Mesenchymal stem cell (in vitro differentiated cells and primary cell): Measurements from ENCODE around the gene STUB1.

Experiments
- DNase-seq: peaks from one replicate; pipeline ENCODE4 v3.0.0-alpha.2; 2013
- H2AFZ ChIP-seq: one replicate; pipeline ENCODE4 v1.6.1; 2013; ENCODE audit warnings: low read depth, mild to moderate bottlenecking, control low read depth, inconsistent platforms, low read length, moderate library complexity
- H2AK5ac ChIP-seq: 2 replicates; pipeline ENCODE4 v1.6.1; 2013; ENCODE audit warnings: low read length, moderate library complexity, mild to moderate bottlenecking, inconsistent platforms; ENCODE audit not compliant: severe bottlenecking
- H2BK120ac ChIP-seq: one replicate; pipeline ENCODE4 v1.6.1; 2013; ENCODE audit warnings: low read depth, mild to moderate bottlenecking, inconsistent platforms, low read length, moderate library complexity
- H2BK12ac ChIP-seq, 2 experiments: one replicate each; pipeline ENCODE4 v1.6.1; 2013; ENCODE audit warnings: inconsistent platforms in 2 of 2, low read length in 2 of 2, mild to moderate bottlenecking in 2 of 2, moderate library complexity in 2 of 2, control low read depth in 1 of 2
- H2BK15ac ChIP-seq: one replicate; pipeline ENCODE4 v1.6.1; 2013; ENCODE audit warnings: mild to moderate bottlenecking, low read depth, inconsistent platforms; ENCODE audit not compliant: poor library complexity, severe bottlenecking
- H2BK5ac ChIP-seq: 2 replicates; pipeline ENCODE4 v1.6.1; 2013; ENCODE audit warnings: low read depth, mild to moderate bottlenecking, low read length, control low read depth, inconsistent platforms; ENCODE audit not compliant: poor library complexity, severe bottlenecking
- H3K14ac ChIP-seq, 2 experiments: one replicate each; pipeline ENCODE4 v1.6.1; 2013; ENCODE audit warnings: inconsistent platforms in 2 of 2, low read length in 2 of 2, control low read depth in 1 of 2, mild to moderate bottlenecking in 1 of 2, moderate library complexity in 1 of 2
- H3K18ac ChIP-seq, 2 experiments: one replicate each; pipeline ENCODE4 v1.6.1; 2013; ENCODE audit warnings: inconsistent platforms in 2 of 2, low read length in 2 of 2, control low read depth in 1 of 2, low read depth in 1 of 2, mild to moderate bottlenecking in 1 of 2
- H3K23ac ChIP-seq, 2 experiments: one replicate each; pipeline ENCODE4 v1.6.1; 2013; ENCODE audit warnings: inconsistent platforms in 2 of 2, low read length in 2 of 2, mild to moderate bottlenecking in 2 of 2, moderate library complexity in 2 of 2, control low read depth in 1 of 2
- H3K27ac ChIP-seq: 2 replicates; pipeline ENCODE4 v1.5.1; 2013; ENCODE audit warnings: mild to moderate bottlenecking, moderate library complexity, low read length, control low read depth, inconsistent platforms; ENCODE audit not compliant: poor library complexity, severe bottlenecking
- H3K27me3 ChIP-seq, 2 experiments: 2 replicates each; pipeline versions ENCODE4 v1.6.1 to v1.7.0; 2013; ENCODE audit warnings: low read length in 2 of 2, mild to moderate bottlenecking in 2 of 2, moderate library complexity in 2 of 2, control low read depth in 1 of 2, inconsistent platforms in 1 of 2; ENCODE audit not compliant: control insufficient read depth in 1 of 2, insufficient read depth in 1 of 2
- H3K36me3 ChIP-seq, 2 experiments: 2 replicates each; pipeline versions ENCODE4 v1.6.1 to v1.7.0; 2013; ENCODE audit warnings: low read length in 2 of 2, control low read depth in 1 of 2, inconsistent platforms in 1 of 2, low read depth in 1 of 2, mild to moderate bottlenecking in 1 of 2; ENCODE audit not compliant: insufficient read depth in 2 of 2, control insufficient read depth in 1 of 2
- H3K4ac ChIP-seq, 2 experiments: one replicate each; pipeline ENCODE4 v1.6.1; 2013; ENCODE audit warnings: inconsistent platforms in 2 of 2, low read length in 2 of 2, mild to moderate bottlenecking in 2 of 2, moderate library complexity in 2 of 2, control low read depth in 1 of 2, low read depth in 1 of 2
- H3K4me1 ChIP-seq: 2 replicates; pipeline ENCODE4 v1.6.1; 2013; ENCODE audit warnings: low read depth, low read length, control low read depth; ENCODE audit not compliant: control insufficient read depth, insufficient read depth
- H3K4me2 ChIP-seq: 2 replicates; pipeline ENCODE4 v1.6.1; 2013; ENCODE audit warnings: low read length, mild to moderate bottlenecking, inconsistent platforms; ENCODE audit not compliant: poor library complexity, severe bottlenecking
- H3K4me3 ChIP-seq, 2 experiments: 2 replicates each; pipeline versions ENCODE4 v1.5.1 to v1.7.0; 2013; ENCODE audit warnings: low read length in 2 of 2, mild to moderate bottlenecking in 2 of 2, control low read depth in 1 of 2, low read depth in 1 of 2; ENCODE audit not compliant: insufficient read depth in 1 of 2
- H3K79me1 ChIP-seq: replicated peaks from 2 replicates; pipeline ENCODE4 v1.6.1; 2013; ENCODE audit warnings: mild to moderate bottlenecking, control low read depth, low read length, inconsistent platforms; ENCODE audit not compliant: poor library complexity, severe bottlenecking
- H3K9ac ChIP-seq: 2 replicates; pipeline ENCODE4 v1.7.0; 2013; ENCODE audit warnings: mild to moderate bottlenecking, low read length, moderate library complexity
- H3K9me3 ChIP-seq: 2 replicates; pipeline ENCODE4 v1.7.0; 2013; ENCODE audit warnings: mild to moderate bottlenecking, low read length; ENCODE audit not compliant: control insufficient read depth
- H4K8ac ChIP-seq: one replicate; pipeline ENCODE4 v1.6.1; 2013; ENCODE audit warnings: inconsistent platforms, mild to moderate bottlenecking, low read length, moderate library complexity
- H4K91ac ChIP-seq: one replicate; pipeline ENCODE4 v1.6.1; 2013; ENCODE audit warnings: mild to moderate bottlenecking, low read length, inconsistent platforms
- WGBS: methylation state at CpG from one replicate; pipeline ENCODE4 v1.1.7; 2013; ENCODE audit warnings: mixed read lengths; 5-methylcytosine and 5-hydroxymethylcytosine counted together

STUB1 gene

DNA sequence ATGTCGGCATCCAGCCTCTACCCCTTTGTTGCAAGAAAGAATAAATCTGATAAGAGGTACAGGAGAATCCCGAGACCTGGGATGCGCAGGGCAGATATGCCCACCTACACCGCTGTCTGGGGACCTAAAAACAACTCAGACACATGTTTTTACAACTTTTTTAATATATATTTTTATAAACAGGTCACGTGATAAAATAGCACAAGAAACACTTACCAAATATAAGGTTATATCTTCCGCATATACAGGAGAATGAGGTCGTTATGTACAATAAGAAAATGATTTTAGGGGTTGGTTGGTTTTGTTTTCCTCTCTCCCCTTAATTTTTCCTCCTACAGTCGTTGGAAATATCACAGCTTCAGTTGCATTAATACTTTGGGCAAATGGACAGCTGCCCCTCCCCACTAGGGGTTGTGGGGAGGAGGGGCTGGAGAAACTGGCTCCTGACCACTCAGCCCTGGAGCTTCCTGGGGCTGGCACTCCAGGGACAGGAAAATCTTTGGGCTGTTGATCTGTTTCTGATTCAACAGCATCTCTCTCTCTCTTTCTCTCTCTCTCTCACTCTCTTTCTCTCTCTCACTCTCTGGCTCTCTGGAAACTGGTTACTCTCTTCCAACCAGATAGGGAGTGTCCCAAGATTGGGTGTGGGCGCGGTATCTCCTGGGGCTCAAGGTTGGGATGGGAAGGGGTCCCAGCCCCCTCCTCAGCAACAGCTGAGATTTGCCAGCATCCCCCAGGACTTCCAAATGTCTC is 12.3 kb downstream of the STUB1 start:
- Histone ChIP-seq H3K27me3 (peaks cover 49% of the 10 kb centered on the region in 2 experiments), H3K23ac (no peak overlapping the region), H3K4me2 (no peak overlapping the region), H3K27ac (no peak overlapping the region), H4K91ac (no peak overlapping the region), H2BK12ac (no peak overlapping the region), H3K36me3 (peaks cover 4 to 16% of the 10 kb centered on the region in 2 experiments), H3K4me1 (peaks cover 37% of the 10 kb centered on the region), H3K4ac (no peak overlapping the region), H3K18ac (no peak overlapping the region), H3K4me3 (no peak overlapping the region), H3K14ac (no peak overlapping the region), H2BK15ac (no peak overlapping the region), H2BK5ac (no peak overlapping the region), H3K79me1 (peaks cover 15% of the 10 kb centered on the region), H4K8ac (no peak overlapping the region), H2AK5ac (no peak overlapping the region), H3K9me3 (no peaks in the 10 kb centered on the region), H2BK120ac (no peak overlapping the region), H2AFZ (no peak overlapping the region), H3K9ac (no peak overlapping the region)
- DNase-seq = no peak
- WGBS = 100% methylated on average over 6 of the region's 10 CpGs

- Histone ChIP-seq H3K4ac (no peak overlapping the region), H3K23ac (no peak overlapping the region), H2BK12ac (no peak overlapping the region), H3K79me1 (peaks cover 15% of the 10 kb centered on the region), H2BK15ac (no peak overlapping the region), H3K4me2 (no peak overlapping the region), H3K4me1 (peaks cover 36% of the 10 kb centered on the region), H3K27me3 (peaks cover 51 to 52% of the 10 kb centered on the region in 2 experiments), H3K9ac (no peak overlapping the region), H3K4me3 (no peak overlapping the region), H3K14ac (no peak overlapping the region), H2BK120ac (no peak overlapping the region), H2AFZ (no peak overlapping the region), H4K91ac (no peak overlapping the region), H3K18ac (no peak overlapping the region), H3K36me3 (peaks cover 0 to 10% of the 10 kb centered on the region in 2 experiments), H3K9me3 (no peaks in the 10 kb centered on the region), H3K27ac (no peak overlapping the region), H4K8ac (no peak overlapping the region), H2BK5ac (no peak overlapping the region), H2AK5ac (no peak overlapping the region)
- WGBS = 54% methylated on average over 22 of the region's 22 CpGs
- no peak for DNase-seq
Observed at GRCh38 chr16:693364-693763, 13.2 kb downstream of the STUB1 start.

DNA sequence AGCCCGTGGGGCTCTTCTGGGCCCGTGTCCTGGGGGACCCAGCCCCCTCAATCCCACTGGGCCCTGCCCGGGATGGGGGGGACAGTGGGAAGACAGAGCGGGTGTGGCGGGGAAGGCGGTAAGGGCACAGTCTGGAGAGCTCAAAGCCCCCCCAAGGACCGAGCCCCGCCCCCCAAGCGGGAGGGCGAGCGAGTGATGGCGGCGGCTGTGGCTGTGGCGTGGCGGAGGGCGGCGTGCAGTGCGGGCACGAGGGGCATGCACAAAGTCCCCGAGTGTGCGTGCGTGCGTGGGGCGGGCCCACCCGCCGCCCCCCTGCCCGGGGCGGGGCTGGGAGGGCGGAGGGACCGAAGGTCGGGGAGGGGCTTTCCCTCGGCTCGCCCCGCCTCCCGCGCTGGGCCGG is 13.6 kb downstream of the STUB1 start:
- Histone ChIP-seq H2BK15ac (no peak overlapping the region), H3K4me1 (peaks cover 32% of the 10 kb centered on the region)
- 8% methylated on average over 35 of the region's 37 CpGs for WGBS

GRCh38 chr16:694187-694862 is 14.1 kb downstream of the STUB1 start:
- Histone ChIP-seq H2BK120ac (no peak overlapping the region), H3K27me3 (peaks cover 59 to 60% of the 10 kb centered on the region in 2 experiments), H3K36me3 (peaks cover 0 to 3% of the 10 kb centered on the region in 2 experiments), H4K91ac (no peak overlapping the region), H2AK5ac (no peak overlapping the region), H3K9ac (no peak overlapping the region), H3K14ac (no peak overlapping the region), H3K4ac (no peak overlapping the region), H4K8ac (no peak overlapping the region), H3K79me1 (peaks cover 6% of the 10 kb centered on the region), H3K18ac (no peak overlapping the region), H2BK5ac (no peak overlapping the region), H2AFZ (no peak overlapping the region), H3K9me3 (no peaks in the 10 kb centered on the region), H3K23ac (no peak overlapping the region), H3K4me1 (peaks cover 27% of the 10 kb centered on the region), H3K4me2 (no peak overlapping the region), H3K4me3 (no peak overlapping the region), H2BK12ac (no peak overlapping the region), H2BK15ac (no peak overlapping the region), H3K27ac (no peak overlapping the region)
- WGBS = 4% methylated on average over 49 of the region's 64 CpGs
- DNase-seq = no peak

More for the DNA sequence above, 13.6 kb downstream of the STUB1 start:
- Histone ChIP-seq H2BK5ac (no peak overlapping the region), H4K91ac (no peak overlapping the region), H3K4me3 (no peak overlapping the region), H3K9ac (no peak overlapping the region), H2BK12ac (no peak overlapping the region), H2BK120ac (no peak overlapping the region), H2AFZ (no peak overlapping the region), H3K23ac (no peak overlapping the region), H3K27ac (no peak overlapping the region), H3K27me3 (peaks cover 54 to 55% of the 10 kb centered on the region in 2 experiments), H3K14ac (no peak overlapping the region), H4K8ac (no peak overlapping the region), H3K79me1 (peaks cover 11% of the 10 kb centered on the region), H3K18ac (no peak overlapping the region), H3K9me3 (no peaks in the 10 kb centered on the region), H3K36me3 (peaks cover 0 to 6% of the 10 kb centered on the region in 2 experiments), H2AK5ac (no peak overlapping the region), H3K4me2 (no peak overlapping the region), H3K4ac (no peak overlapping the region)
- no peak for DNase-seq
